D341Med (cell line): ENCODE results near the gene SHANK1.

ENCODE experiments used
- DNase-seq: peaks from one replicate; pipeline ENCODE4 v3.0.0; 2012; ENCODE audit warnings: low spot score

Gene SHANK1

DNA sequence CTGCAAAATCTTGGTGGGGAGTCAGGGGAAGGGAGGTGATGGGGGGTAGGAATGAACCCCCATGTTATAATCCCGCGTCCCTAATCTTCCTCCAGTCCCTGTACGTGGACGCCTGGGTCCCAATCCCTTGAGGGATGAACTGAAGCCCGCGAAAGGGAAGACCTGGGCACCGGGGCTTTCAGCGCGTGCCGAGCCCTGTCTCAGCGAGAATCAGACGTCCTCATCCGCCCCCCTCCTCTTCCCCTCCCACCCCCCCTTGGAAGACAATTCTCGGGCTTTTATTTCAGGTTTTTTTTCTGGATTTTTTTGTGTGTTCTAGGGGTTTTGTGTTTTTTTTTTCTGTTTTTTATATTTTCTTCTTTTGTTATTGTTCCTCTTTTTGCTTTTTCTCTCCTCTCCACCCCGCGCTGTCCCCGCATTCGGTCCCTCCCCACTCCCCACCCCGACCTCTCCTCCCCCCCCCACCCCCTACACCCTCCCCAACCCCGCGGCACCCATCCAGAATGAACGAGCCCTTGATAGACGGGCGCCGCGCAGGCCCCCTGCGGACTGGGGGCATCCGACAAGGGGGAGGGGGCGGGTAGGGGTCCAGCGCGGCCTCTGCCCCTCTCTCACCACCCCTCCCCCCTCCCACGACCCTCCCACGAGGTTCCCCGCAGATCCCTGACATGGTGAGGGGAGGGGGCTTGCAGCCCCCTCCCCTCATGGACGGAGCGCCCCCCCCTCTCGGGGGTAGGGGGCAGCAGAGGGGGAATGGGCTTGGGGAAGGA is 60.1 kb downstream of the SHANK1 start:
- no peak for DNase-seq

- DNase-seq, result peak; percentile 89
Observed at GRCh38 chr19:50658441-50659317, 60.9 kb downstream of the SHANK1 start.

GRCh38 chr19:50657712-50658440 is 61.7 kb downstream of the SHANK1 start:
- peak; percentile 57 for DNase-seq

DNA sequence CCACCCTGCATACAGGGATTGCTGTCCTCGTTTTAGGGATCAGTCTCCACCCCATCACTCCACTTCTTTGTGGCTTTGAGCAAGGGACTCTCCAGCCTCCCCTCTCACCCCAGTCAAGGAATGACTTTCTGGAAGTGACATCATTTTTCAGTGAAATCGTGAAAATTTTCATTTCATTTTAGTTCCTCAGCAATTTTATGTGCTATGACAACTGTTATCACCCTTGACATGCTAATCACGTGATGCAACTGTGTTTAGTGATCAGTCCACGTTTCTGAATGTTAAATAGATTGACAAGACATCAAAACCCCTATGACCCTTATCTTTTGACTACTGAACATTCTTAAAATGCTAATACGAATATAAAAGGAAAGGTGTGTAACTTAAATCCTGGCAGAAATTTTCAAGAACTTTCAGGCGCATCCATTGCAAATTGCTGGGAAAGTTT is 62.4 kb downstream of the SHANK1 start:
- no peak for DNase-seq

DNA sequence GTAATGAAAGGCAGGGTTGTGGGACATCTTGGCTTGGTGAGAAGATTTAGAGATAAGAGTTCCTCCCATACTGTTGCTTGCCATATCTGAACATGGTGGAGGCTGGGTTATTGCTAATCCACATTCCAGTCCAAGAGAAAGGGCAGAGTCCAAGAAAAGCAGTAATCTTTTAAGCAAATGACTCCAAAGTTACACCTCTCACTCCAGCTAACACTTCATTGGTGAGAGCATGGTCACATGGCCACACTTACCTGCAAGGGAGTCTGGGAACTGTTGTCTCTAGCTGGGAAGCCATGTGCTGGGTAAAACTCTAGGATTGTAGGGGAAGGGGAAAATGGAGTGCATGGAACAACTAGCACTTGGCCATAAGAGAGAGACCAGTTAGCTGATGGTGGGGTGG is 64.7 kb downstream of the SHANK1 start:
- no peak for DNase-seq

DNA sequence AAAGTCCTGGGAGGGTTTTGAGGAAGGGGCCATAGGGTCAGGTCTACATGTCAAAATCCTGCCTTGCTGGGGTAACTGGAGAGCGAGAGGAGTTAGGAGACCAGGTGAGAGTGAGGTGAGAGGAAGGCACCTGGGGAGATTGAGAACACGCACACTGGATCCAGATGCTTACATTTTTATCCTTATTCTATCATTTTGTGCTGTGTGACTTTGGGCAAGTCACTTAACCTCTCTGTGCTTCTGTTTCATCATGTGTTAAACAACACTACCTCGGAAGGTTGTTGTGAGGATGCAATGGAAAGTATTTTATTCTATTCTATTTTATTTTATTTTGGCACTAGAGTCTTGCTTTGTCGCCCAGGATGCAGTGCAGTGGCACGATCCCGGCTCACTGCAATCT is 66.9 kb downstream of the SHANK1 start:
- no peak for DNase-seq

GRCh38 chr19:50651174-50651573 is 68.4 kb downstream of the SHANK1 start:
- DNase-seq, result no peak

DNA sequence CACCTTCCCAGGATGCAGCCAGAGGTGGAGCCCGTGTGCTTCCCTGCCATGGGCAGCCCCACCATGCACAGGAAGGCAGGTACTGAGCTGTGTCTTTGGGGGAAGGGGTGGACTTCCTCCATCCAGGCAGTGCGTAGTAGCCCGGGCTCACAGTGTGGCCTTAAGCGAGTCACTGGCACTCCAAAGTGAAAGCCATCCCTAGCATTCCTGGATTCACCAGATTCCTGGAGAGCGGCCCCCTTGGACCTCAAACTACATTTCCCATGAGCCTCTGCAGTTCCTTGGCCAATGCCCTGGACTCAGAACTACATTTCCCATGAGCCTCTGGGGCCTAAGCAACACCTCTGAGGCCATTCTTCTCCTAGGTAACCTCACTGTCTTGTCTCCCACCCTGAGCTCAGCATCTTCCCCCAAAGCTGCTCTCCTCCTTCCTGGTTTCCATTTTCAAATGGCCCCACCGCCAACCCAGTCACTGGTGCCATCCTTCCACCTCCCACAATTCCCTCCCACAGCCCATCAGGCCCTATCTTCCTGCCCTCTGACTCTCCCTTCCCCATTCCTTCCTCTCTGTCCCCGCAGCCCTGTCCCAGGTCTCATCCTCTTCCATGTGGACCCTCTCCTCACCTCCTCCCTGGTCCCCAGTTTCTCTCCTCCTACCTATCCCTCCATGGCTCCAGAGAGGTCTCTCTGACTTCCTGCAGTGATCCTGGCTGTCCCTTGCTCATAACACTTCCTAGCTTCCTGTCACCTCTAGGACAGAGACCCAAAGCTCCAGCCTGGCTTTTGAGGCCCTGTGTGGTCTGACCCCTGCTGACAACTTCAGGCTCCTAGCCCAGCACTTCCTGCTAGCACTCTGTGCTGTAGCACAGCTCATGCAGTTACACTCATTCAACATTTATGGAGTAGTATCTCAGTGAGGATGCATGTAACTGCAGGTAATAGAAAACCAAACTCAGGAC is 69.9 kb downstream of the SHANK1 start, which contains the start of gene C19orf81:
Gene C19orf81, plus strand, starts transcription at position 13 of the 959 bp plus-strand sequence. Its CDS starts 0 bp downstream, at position 13.
- no peak for DNase-seq

DNA sequence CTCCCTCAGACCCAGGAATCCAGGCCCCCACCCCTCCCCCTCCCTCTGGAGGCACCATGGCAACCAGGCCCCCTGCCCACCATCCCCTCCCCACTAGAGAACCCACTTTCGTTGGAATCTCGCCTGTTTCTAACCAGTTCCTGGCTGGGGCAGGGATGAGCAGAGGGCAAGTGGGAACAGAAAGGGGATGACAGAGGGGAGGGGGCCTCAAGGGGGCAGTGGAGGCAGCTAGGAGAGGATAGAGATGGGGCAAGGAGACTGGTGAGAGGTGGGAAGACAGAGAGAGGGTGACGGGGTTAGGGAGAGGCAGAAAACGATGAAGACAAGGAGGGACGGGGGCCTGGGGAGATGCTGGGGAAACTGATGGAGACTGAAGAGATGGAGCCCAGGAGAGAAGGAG is 70.9 kb downstream of the SHANK1 start:
- no peak for DNase-seq

GRCh38 chr19:50647879-50648615 is 71.6 kb downstream of the SHANK1 start:
- DNase-seq, result no peak

GRCh38 chr19:50646074-50646807 is 73.4 kb downstream of the SHANK1 start:
- no peak for DNase-seq

DNA sequence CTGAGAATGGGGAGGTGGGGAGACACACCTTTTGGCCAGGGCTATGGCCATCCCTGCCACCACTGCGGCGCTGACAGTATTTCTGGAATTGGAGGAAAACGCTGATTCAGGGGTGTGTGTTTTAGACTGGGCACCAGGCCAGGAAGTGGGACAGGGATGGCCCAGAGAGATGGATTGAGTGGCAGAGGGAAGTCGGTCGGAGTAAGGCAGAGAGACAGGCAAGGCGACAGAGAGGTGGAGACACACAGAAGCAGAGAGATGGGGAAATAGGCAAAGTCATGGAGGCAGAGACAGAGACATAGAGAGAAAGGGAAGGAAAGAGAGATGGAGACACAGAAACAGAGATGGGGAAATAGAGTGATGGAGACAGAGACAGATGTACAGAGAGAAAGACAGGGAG is 74.5 kb downstream of the SHANK1 start:
- no peak for DNase-seq

DNA sequence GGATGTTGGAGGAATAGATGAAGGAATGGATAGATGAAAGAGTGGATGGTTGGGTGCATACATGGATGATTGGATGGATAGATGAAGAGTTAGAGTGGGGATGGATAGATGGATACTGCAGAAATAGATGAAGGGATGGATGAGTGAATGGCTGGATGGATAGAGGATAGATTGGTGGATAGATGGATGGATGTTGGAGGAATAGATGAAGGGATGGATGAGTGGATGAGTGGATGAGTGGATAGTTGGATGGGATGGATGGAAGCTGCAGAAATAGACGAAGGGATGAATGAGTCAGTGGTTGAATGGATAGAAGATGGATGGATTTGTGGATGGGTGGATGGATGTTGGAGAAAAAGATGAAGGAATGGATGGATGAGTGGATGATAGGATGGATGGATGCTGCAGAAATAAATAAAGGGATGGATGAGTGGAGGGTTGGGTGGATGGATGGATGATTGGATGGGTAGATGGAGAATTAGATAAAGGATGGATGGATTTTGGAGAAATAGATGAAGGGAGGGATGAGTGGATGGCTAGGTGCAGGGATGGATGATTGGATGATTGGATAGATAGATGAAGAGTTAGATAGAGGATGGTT is 75.2 kb downstream of the SHANK1 start:
- DNase-seq, result no peak

- DNase-seq, result no peak
Observed at GRCh38 chr19:50640368-50640767, 79.2 kb downstream of the SHANK1 start.

DNA sequence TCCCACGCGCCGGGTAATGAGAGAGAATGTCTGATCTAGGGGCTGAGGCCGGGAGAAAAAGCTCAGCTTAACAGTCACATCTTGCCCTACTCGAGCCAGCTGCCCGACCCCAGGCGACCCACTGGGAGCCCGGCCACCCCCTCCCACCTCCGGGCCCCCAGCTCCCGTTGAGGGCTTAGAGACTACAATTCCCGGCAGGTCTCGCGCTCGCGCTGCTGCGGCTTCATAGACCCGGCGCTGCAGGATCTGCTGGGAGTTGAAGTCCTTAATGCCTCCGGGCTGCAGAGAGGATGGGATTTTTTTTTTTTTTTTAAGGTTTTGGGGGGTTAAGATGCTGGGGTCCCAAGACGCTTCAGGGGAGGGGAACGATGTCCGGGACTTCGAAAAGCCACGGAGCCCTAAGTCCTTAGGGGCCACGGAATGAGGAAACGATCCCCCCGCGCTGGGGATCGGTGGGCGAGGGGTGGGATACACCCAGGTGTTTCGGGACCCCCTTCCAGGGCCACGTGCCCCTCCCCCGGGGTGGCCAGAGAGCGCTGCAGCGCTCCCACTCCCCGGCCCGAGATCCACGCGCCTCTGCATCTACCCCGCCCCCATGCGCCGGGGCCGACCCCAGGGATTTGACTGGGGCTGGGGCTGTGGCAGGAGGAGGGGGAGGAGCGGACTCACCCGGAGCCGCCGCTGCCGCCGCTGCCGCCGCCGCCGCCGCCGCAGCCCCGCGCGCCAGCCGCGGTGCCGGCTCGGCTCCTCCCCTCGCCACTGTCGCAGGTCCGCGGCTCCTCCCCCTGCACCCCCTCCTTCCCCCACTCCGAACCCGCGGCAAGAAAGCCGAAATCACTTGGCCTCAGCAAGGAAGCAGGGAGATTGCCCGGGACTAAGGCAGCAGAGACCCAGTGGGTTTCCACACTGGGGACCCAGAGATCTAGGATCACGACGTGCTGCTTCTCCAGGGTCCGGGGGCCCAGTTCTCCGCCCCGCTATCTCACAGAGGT is 80.2 kb downstream of the SHANK1 start, which contains the start of gene SYT3:
Gene SYT3, minus strand, starts transcription at position 761 of the 992 bp plus-strand sequence. CDS start 2,470 bp downstream, outside the sequence.
- peak; percentile 88 for DNase-seq

DNA sequence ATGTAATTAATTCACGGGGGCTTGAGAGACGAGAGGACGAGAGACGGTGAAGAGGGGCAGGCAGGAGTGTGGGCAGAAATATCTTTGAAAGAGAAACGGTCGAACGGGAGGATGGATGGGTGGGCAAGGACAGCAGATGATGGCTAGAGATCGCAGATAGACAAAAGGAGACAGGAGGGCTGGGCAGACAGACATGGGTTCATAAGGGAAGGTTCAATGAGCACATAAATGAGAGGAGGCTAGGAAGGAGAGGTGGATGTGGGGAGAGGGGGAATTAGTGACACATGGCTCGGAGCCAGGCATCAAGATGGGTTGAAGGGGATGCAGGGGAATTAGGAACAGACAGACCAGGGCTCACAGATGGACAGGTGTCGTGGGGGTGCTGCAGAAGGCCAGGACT is 81.0 kb downstream of the SHANK1 start:
- no peak for DNase-seq

- DNase-seq, result no peak
Observed at GRCh38 chr19:50636317-50637085, 83.1 kb downstream of the SHANK1 start.
